WTC11 (cell line): ENCODE data around the gene FRMD4A. TPM values are rescaled to one million over a fixed set of nuclear protein-coding genes. Genes with fewer than 3 reads are reported as not detected.

Experiments
- ATAC-seq: fragments of 200-7000 bp; cut with Tn5 transposase; 2 replicates; pipeline ENCODE4 v1.10.0; 2021; ENCODE audit warnings: mild to moderate bottlenecking, moderate library complexity
- CTCF ChIA-PET: fragments of 300-600 bp; sonication (Branson Sonifier 250); formaldehyde crosslinking; loops from one replicate; lab custom pipeline; 2021; ENCODE audit warnings: antibody characterized with exemption; lab: Charles Lee
- POLR2A ChIA-PET: fragments of 350-600 bp; sonication (Branson Sonifier 250); formaldehyde crosslinking; loops from one replicate; lab custom pipeline; 2021; ENCODE audit warnings: antibody characterized with exemption; lab: Charles Lee
- DNase-seq: peaks from one replicate; pipeline ENCODE4 v3.0.0; 2021; ENCODE audit warnings: low spot score
- H3K27ac Mint-ChIP-seq: 2 replicates; pipeline ENCODE4 v1.8.0; 2021; ENCODE audit warnings: mixed read lengths
- H3K27me3 Mint-ChIP-seq: 2 replicates; pipeline ENCODE4 v1.8.0; 2021; ENCODE audit warnings: low read depth, mild to moderate bottlenecking, moderate library complexity, mixed read lengths
- H3K36me3 Mint-ChIP-seq: 2 replicates; pipeline ENCODE4 v1.8.0; 2021; ENCODE audit warnings: mixed read lengths
- H3K4me1 Mint-ChIP-seq: 2 replicates; pipeline ENCODE4 v1.8.0; 2022; ENCODE audit warnings: mixed read lengths
- H3K4me3 Mint-ChIP-seq: 2 replicates; pipeline ENCODE4 v1.8.0; 2021; ENCODE audit warnings: mild to moderate bottlenecking, moderate library complexity, mixed read lengths
- H3K9me3 Mint-ChIP-seq: 2 replicates; pipeline ENCODE4 v1.8.0; 2021; ENCODE audit warnings: mixed read lengths
- AR ChIP-seq: fragments of 250-450 bp; sonication (Bioruptor Pico); IDR thresholded peaks from 2 replicates; pipeline ENCODE4 v1.9.0; 2021; ENCODE audit warnings: mild to moderate bottlenecking
- ATF6 ChIP-seq: sonication (generic); formaldehyde crosslinking; IDR thresholded peaks from 2 replicates; pipeline ENCODE4 v1.8.1; 2023; ENCODE audit warnings: mild to moderate bottlenecking, missing genetic modification reagents
- CDX4 ChIP-seq: fragments of 250-450 bp; sonication (Bioruptor Pico); IDR thresholded peaks from 2 replicates; pipeline ENCODE4 v1.9.0; 2021; ENCODE audit warnings: moderate library complexity, mild to moderate bottlenecking, inconsistent platforms, borderline replicate concordance
- EMX1 ChIP-seq: fragments of 250-450 bp; sonication (Bioruptor Pico); IDR thresholded peaks from 2 replicates; pipeline ENCODE4 v1.8.0; 2021; ENCODE audit warnings: mild to moderate bottlenecking
- FOXK1 ChIP-seq: sonication (generic); formaldehyde crosslinking; IDR thresholded peaks from 2 replicates; pipeline ENCODE4 v1.8.0; 2022; ENCODE audit warnings: mild to moderate bottlenecking, moderate library complexity, missing genetic modification reagents
- FOXP4 ChIP-seq: sonication (generic); formaldehyde crosslinking; IDR thresholded peaks from 2 replicates; pipeline ENCODE4 v1.8.0; 2022; ENCODE audit warnings: mild to moderate bottlenecking, missing genetic modification reagents
- IRF2 ChIP-seq: sonication (generic); formaldehyde crosslinking; IDR thresholded peaks from 2 replicates; pipeline ENCODE4 v1.8.0; 2022; ENCODE audit warnings: low read depth, missing genetic modification reagents, borderline replicate concordance
- KAT7 ChIP-seq: sonication (generic); formaldehyde crosslinking; IDR thresholded peaks from 2 replicates; pipeline ENCODE4 v1.8.1; 2023; ENCODE audit warnings: missing genetic modification reagents, mild to moderate bottlenecking, borderline replicate concordance
- MAX ChIP-seq: sonication (generic); formaldehyde crosslinking; IDR thresholded peaks from 2 replicates; pipeline ENCODE4 v1.8.0; 2022; ENCODE audit warnings: mild to moderate bottlenecking, missing genetic modification reagents
- MLX ChIP-seq: sonication (generic); formaldehyde crosslinking; IDR thresholded peaks from 2 replicates; pipeline ENCODE4 v1.8.1; 2023; ENCODE audit warnings: mild to moderate bottlenecking, missing genetic modification reagents, moderate library complexity
- MYBL2 ChIP-seq: sonication (generic); formaldehyde crosslinking; IDR thresholded peaks from 2 replicates; pipeline ENCODE4 v1.8.1; 2023; ENCODE audit warnings: mild to moderate bottlenecking, moderate library complexity, missing genetic modification reagents
- NR1H2 ChIP-seq: sonication (generic); formaldehyde crosslinking; IDR thresholded peaks from 2 replicates; pipeline ENCODE4 v1.9.0; 2021; ENCODE audit warnings: mild to moderate bottlenecking, moderate library complexity, missing genetic modification reagents
- NR2C2 ChIP-seq: sonication (generic); formaldehyde crosslinking; IDR thresholded peaks from 2 replicates; pipeline ENCODE4 v1.8.0; 2022; ENCODE audit warnings: mild to moderate bottlenecking, missing genetic modification reagents
- OVOL2 ChIP-seq: fragments of 250-450 bp; sonication (Bioruptor Pico); IDR thresholded peaks from 2 replicates; pipeline ENCODE4 v1.9.0; 2021; ENCODE audit warnings: mild to moderate bottlenecking, borderline replicate concordance
- RELA ChIP-seq: sonication (generic); formaldehyde crosslinking; IDR thresholded peaks from 2 replicates; pipeline ENCODE4 v1.8.1; 2022; ENCODE audit warnings: missing genetic modification reagents, mild to moderate bottlenecking, borderline replicate concordance
- SMAD3 ChIP-seq: sonication (generic); formaldehyde crosslinking; IDR thresholded peaks from 2 replicates; pipeline ENCODE4 v1.8.0; 2022; ENCODE audit warnings: missing genetic modification reagents, mild to moderate bottlenecking, borderline replicate concordance
- TEAD1 ChIP-seq: sonication (generic); formaldehyde crosslinking; IDR thresholded peaks from 2 replicates; pipeline ENCODE4 v1.8.0; 2022; ENCODE audit warnings: mild to moderate bottlenecking, missing genetic modification reagents
- ZBTB21 ChIP-seq: sonication (generic); formaldehyde crosslinking; IDR thresholded peaks from 2 replicates; pipeline ENCODE4 v1.8.1; 2023; ENCODE audit warnings: mild to moderate bottlenecking, missing genetic modification reagents, borderline replicate concordance
- ZNF263 ChIP-seq: sonication (generic); formaldehyde crosslinking; IDR thresholded peaks from 2 replicates; pipeline ENCODE4 v1.8.1; 2022; ENCODE audit warnings: low read depth, mild to moderate bottlenecking, moderate library complexity, missing genetic modification reagents
- ZNF317 ChIP-seq: sonication (generic); formaldehyde crosslinking; IDR thresholded peaks from 2 replicates; pipeline ENCODE4 v1.8.1; 2023; ENCODE audit warnings: low read depth, mild to moderate bottlenecking, moderate library complexity, missing genetic modification reagents, borderline replicate concordance
- ZNF416 ChIP-seq: fragments of 250-450 bp; sonication (Bioruptor Pico); IDR thresholded peaks from 2 replicates; pipeline ENCODE4 v1.9.0; 2021; ENCODE audit warnings: mild to moderate bottlenecking, inconsistent platforms
- total RNA-seq: library from RNA; stranded (reverse); gene quantifications from 3 replicates; pipeline ENCODE4 v1.2.3, GENCODE V29; 2021

FRMD4A gene
- total RNA-seq, 1 experiment from 2014 or later = 35.5 TPM

GRCh38 chr10:13724484-13724883 is 606.2 kb downstream of the FRMD4A start (continued):
- no peak for TF ChIP-seq KAT7 (CRISPR knock-in tag)
- TF ChIP-seq RELA = no peak
- no peak for TF ChIP-seq NR1H2
- TF ChIP-seq AR (CRISPR knock-in tag) = no peak
- TF ChIP-seq EMX1 (CRISPR knock-in tag) = no peak
- no peak for TF ChIP-seq MLX (CRISPR knock-in tag)

GRCh38 chr10:13722747-13723653 is 607.7 kb downstream of the FRMD4A start:
- TF ChIP-seq ZNF317 (CRISPR knock-in tag) = no peak
- TF ChIP-seq ZNF263 (CRISPR knock-in tag) = no peak
- no peak for TF ChIP-seq ZBTB21 (CRISPR knock-in tag)
- TF ChIP-seq FOXP4 (CRISPR knock-in tag) = no peak
- TF ChIP-seq MAX (CRISPR knock-in tag) = no peak
- POLR2A ChIA-PET = no interaction called here
- H3K27ac Mint-ChIP-seq = no peak overlapping the region
- peaks cover 8% of the 10 kb centered on the region for H3K9me3 Mint-ChIP-seq
- no peaks in the 10 kb centered on the region for H3K27me3 Mint-ChIP-seq
- CTCF ChIA-PET = no interaction called here
- ATAC-seq (no peak), DNase-seq (no peak)
- no peak overlapping the region for H3K4me3 Mint-ChIP-seq
- H3K4me1 Mint-ChIP-seq = peaks cover 10% of the 10 kb centered on the region
- H3K36me3 Mint-ChIP-seq = no peaks in the 10 kb centered on the region

GRCh38 chr10:13721486-13721885 is 609.2 kb downstream of the FRMD4A start:
- no peaks in the 10 kb centered on the region for H3K27me3 Mint-ChIP-seq
- ChIA-PET POLR2A (no interaction called here), CTCF (no interaction called here)
- no peak overlapping the region for H3K4me3 Mint-ChIP-seq
- no peaks in the 10 kb centered on the region for H3K36me3 Mint-ChIP-seq
- H3K4me1 Mint-ChIP-seq = peaks cover 15% of the 10 kb centered on the region
- H3K9me3 Mint-ChIP-seq = peaks cover 8% of the 10 kb centered on the region
- DNase-seq (no peak), ATAC-seq (no peak)
- no peak overlapping the region for H3K27ac Mint-ChIP-seq
- TF ChIP-seq MYBL2 (CRISPR knock-in tag) = no peak
- no peak for TF ChIP-seq FOXK1 (CRISPR knock-in tag)
- no peak for TF ChIP-seq ZNF416 (CRISPR knock-in tag)
- no peak for TF ChIP-seq CDX4
- TF ChIP-seq TEAD1 = no peak
- TF ChIP-seq OVOL2 (CRISPR knock-in tag) = no peak
- TF ChIP-seq NR2C2 = no peak
- no peak for TF ChIP-seq AR (CRISPR knock-in tag)
- no peak for TF ChIP-seq IRF2 (CRISPR knock-in tag)
- no peak for TF ChIP-seq ATF6 (CRISPR knock-in tag)
- no peak for TF ChIP-seq SMAD3
